Middle frontal gyrus (tissue), 1 donor: Measurements from ENCODE around the gene SLX1A.
"Not testable (repeated sequence)": the region's sequence is repeated elsewhere in the genome, so short reads cannot be mapped to it uniquely, and the experiment has no call there.

ENCODE experiments used
- DNase-seq: peaks from one replicate; pipeline ENCODE4 v3.0.0-alpha.2; 2015; ENCODE audit warnings: low spot score; ENCODE audit errors: extremely low spot score

The SLX1A gene

DNA sequence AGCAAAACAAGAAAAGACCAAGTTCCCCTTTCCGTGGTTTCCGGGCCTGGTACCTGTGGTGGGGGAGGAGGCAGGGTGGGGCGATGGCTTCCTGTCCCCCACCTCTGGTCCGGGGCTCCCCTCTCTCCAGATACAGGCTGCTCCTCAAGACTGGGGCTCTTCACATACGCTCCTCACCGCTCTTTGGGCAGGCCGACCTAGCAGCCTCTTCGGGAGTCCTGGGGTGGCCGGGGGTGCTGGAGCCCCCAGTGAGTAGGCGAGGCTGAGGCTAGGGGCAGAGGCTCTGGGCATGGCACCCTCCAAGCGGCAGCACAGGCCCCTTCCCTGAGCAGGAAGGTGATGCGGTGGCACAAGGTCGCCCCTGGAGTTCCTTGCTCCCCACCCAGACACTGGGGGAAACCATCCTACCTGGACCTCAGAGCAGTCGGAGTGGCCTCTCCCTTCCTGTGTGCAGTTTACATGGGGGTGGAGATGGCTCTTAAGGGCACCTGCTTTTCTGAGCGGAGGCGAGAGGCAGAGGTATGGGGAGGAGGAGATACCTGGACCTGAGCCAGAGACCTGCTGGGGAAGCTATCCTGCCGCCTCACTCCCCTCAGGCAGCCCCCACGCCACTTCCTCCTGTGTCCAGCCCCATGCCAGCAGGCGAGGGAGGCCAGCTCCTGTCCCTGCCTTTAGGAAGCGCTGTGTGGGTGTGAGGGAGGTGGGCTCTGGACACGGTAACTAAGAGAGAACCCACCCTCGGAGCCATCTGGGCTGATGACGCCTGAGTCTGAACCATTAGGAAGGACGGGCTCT, 9.4 kb upstream of the SLX1A start:
- DNase-seq: no peak

DNA sequence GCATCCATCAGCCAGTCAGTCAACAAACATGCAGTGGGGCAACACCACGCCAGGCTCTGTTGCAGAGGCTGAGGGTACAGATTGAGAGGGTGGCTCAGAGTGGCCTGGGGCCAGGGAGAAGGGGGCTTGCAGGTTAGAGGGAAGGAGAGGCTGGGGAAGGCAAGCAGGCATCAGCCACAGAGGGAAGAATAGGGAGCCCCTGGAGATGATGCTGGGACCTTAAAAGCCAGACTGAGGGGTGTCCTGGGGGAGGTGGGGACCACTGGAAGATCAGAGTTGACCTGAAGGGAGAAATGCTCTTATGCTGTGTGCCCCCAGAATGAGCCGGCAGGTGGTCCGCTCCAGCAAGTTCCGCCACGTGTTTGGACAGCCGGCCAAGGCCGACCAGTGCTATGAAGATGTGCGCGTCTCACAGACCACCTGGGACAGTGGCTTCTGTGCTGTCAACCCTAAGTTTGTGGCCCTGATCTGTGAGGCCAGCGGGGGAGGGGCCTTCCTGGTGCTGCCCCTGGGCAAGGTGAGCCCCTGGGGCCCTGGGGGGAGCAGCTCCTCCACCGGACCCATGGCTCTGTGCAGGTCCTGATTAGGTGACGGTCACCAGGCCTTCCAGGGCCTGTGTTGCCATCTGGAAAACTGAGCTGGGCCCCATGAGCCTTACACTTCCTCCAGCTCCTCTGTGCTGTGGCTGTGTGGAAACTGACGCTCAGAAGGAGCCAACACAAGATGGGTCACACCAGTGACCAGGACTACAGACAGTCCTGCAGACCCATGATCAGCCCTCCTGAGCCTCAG, 8.6 kb upstream of the SLX1A start:
- no peak for DNase-seq

DNA sequence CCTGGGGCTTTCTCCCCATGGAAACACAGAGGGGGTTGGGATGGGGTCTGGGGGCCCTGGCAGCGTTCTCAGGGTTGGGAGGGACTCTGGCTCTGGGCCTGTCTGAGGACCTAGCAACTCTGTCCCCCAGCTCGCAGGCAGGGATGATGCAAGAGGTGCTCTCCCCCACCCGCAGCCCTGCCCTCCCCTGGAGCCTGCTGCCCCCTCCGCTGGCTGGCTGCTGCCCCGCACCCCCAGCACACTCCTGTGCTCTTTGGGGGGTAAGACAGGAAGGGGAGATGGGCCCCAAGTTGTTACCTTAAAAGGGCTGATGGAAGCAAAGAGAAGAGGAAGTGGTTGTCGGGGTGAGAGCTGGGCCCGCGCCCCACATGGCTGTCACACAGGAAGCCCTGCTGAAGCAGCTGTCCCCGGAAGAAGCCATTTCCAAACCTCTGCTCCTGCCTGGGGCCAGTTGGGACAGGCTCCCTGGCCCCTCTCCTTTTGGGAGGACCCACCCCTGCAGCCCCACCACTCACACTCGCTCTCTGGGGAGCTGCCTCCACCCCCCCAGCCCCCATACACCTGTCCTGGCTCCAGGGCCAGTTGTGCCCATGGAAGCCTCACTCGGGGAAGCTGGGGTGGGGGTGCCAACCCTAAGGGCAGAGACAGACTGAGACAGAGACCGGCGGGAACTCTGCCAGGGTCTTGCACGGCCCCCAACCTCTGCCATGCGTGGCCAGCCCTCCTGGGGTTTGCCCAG, 7.8 kb upstream of the SLX1A start:
- DNase-seq: no peak

DNA sequence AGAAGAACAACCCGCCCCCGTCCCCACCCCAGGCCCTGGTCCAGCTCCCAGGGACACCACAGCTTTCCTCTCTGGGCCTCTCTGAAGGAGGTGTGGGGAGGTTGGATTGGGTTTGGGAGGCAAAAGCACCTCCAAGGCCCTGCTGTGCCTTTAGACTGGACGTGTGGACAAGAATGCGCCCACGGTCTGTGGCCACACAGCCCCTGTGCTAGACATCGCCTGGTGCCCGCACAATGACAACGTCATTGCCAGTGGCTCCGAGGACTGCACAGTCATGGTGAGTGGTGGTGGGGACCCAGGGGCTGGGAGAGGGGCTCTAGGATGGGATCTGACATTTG, 7.3 kb upstream of the SLX1A start:
- DNase-seq: no peak

DNA sequence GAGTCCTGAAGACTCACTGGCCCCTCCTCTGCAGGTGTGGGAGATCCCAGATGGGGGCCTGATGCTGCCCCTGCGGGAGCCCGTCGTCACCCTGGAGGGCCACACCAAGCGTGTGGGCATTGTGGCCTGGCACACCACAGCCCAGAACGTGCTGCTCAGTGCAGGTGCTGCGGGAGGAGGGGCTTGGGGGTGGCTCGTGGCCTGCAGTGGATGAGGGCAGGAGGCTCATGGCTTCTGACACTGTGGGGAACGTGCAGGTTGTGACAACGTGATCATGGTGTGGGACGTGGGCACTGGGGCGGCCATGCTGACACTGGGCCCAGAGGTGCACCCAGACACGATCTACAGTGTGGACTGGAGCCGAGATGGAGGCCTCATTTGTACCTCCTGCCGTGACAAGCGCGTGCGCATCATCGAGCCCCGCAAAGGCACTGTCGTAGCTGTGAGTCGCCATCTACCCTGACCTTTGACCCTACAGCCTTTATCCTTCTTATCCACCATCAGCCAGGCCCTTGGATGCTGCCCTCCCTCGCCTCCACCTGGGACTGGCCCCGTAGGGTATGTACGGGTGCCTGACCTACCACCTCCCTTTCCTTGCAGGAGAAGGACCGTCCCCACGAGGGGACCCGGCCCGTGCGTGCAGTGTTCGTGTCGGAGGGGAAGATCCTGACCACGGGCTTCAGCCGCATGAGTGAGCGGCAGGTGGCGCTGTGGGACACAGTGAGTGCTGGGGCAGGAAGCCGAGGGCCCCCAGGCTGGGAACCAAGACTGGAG, 6.7 kb upstream of the SLX1A start:
- no peak for DNase-seq

DNA sequence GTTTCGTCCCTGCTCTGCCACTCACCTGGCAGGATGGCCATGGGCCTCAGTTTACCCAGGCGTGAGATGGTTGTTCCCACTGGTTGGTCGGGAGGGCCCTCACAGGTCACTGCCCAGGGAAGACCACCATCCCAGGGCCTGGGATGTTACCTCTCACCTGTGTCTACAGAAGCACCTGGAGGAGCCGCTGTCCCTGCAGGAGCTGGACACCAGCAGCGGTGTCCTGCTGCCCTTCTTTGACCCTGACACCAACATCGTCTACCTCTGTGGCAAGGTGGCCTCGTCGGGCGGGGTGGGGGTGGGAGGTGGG, 6.2 kb upstream of the SLX1A start:
- DNase-seq: no peak

DNA sequence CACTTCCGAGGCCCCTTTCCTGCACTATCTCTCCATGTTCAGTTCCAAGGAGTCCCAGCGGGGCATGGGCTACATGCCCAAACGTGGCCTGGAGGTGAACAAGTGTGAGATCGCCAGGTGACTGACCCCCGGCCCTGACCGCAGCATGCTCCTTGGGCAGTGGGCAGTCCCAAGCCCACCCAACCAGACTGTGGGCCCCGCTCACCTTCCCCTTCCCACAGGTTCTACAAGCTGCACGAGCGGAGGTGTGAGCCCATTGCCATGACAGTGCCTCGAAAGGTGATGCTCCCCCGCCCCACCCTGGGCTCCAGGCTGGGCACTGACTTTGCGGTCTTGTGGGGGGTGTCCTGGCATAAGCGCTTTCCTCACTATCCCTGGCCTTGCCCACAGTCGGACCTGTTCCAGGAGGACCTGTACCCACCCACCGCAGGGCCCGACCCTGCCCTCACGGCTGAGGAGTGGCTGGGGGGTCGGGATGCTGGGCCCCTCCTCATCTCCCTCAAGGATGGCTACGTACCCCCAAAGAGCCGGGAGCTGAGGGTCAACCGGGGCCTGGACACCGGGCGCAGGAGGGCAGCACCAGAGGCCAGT, 5.6 kb upstream of the SLX1A start:
- DNase-seq: no peak

DNA sequence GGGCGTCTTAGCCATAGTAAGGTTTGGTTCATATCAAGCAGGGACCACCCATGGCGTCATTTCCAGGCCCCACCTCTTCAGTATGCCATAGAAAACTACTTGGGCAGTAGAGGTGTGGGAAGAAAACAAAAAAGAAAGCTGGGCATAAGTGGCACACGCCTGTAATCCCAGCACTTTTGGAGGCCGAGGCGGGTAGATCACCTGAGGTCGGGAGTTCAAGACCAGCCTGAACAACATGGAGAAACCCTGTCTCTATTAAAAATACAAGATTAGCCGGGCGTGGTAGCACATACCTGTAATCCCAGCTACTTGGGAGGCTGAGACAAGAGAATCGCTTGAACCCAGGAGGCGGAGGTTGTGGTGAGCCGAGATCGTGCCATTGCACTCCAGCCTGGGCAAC, 2.5 kb upstream of the SLX1A start:
- not testable (repeated sequence) for DNase-seq

DNA sequence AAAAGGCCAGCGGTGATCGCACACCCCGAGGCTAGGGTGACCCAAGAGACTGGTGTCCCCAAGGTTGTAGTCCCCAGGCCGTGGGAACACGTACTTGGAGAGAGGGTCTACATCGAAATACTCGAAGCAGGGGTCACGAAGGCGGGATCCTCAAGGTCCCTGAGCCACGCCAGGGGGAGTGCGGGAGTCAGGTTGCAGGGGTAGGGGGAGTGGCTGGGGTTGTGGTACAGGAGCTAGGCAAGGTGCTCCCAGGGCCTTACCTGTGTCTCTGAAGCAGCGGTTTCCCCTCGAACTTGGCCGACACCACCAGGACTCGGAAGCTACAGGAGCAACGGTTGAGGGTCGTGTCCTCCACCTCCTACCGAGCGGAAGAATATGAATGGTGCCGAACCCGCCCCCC, 577 bp upstream of the SLX1A start:
- not testable (repeated sequence) for DNase-seq

DNA sequence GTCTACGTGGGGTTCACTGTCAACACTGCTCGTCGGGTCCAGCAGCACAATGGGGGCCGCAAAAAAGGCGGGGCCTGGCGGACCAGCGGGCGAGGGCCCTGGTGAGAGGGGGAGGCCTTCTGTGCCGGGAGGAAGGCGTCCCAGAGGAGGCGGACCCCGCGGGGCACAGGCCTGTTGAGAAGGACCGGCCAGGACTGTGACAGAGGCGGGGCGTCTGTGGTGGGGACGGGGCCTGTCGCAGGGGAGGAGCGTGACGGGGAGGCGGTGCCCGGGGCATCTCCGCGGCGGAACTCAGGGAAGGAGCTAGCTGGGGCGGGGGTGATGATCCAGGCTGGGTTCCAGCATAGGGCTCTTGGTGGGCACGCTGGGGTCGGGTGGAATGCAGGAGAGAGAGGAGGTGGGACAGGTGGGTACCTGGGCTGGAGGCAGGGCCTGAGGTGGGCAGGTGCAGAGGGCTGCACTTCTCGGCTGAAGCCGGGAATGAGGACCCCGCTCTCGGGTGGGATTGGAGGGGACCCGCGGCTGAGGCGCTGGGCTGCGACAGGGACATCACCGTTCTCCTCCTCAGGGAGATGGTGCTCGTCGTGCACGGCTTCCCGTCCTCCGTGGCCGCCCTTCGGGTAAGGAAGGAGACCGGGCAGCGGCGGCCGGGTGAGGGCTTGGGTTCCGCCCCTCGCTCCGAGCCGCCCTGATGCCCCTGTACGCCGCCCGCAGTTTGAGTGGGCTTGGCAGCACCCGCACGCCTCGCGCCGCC, 674 bp downstream of the SLX1A start:
- DNase-seq: not testable (repeated sequence)

DNA sequence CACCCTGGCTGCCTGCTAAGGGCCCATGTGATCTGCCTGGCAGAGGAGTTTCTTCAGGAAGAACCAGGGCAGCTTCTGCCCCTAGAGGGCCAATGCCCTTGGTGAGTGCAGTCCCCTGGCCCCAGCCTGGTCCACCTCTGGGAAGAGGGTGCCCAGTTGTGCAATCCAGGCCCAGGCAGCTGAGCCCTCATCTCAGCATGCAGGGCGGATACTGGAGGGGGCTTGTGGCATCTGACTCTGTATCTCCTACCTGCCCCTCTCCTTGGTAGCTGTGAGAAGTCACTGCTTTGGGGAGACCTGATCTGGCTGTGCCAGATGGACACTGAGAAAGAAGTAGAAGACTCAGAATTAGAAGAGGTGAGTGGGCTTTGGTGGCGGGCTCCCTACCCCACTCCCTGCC, 3.3 kb downstream of the SLX1A start:
- not testable (repeated sequence) for DNase-seq

DNA sequence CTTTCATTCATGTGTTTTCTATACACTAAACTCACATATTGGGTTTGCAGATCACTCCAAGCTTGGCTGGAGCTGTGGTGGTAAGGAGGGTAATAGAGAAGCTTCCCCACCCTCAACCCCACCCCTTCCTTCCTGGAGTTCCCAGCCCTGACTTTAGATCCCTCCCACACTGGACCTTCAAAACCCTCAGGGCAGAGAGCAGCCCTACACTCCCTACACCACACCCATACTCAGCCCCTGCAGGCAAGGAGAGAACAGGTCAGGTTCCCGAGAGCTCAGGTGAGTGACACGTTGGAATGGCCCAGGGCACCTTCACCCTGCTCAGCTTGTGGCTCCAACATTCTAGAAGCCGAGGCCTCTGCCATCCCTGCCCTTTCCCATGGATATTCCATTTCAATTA, 5.4 kb downstream of the SLX1A start, which contains the start of gene SULT1A3:
Gene SULT1A3, plus strand, starts transcription at position 207 of the 400 bp plus-strand sequence. CDS start 1,474 bp downstream, outside the sequence.
- DNase-seq: not testable (repeated sequence)

DNA sequence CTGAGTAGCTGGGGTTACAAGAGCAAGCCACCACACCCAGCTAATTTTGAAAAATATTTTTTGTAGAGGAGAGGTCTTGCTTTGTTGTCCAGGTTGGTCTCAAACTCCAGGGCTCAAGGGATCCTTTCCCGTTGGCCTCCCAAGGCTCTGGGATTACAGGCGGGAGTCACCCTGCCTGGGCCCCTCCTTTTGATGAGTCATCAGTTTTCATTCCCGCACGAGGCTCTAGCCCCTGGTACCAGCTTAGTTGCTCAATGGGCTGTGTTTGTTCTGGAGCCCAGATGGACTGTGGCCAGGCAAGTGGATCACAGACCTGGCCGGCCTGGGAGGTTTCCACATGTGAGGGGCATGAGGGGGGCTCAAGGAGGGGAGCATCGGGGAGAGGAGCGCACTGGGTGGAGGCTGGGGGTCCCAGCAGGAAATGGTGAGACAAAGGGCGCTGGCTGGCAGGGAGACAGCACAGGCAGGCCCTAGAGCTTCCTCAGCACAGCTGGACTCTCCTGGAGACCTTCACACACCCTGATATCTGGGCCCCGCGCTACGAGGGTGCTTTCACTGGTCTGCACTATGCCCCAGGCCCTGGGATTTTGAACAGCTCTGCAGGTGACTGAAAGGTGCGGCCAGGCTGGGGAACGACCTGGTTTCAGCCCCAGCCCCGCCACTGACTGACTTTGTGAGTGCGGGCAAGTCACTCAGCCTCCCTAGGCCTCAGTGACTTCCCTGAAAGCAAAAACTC, 6.1 kb downstream of the SLX1A start:
- not testable (repeated sequence) for DNase-seq

DNA sequence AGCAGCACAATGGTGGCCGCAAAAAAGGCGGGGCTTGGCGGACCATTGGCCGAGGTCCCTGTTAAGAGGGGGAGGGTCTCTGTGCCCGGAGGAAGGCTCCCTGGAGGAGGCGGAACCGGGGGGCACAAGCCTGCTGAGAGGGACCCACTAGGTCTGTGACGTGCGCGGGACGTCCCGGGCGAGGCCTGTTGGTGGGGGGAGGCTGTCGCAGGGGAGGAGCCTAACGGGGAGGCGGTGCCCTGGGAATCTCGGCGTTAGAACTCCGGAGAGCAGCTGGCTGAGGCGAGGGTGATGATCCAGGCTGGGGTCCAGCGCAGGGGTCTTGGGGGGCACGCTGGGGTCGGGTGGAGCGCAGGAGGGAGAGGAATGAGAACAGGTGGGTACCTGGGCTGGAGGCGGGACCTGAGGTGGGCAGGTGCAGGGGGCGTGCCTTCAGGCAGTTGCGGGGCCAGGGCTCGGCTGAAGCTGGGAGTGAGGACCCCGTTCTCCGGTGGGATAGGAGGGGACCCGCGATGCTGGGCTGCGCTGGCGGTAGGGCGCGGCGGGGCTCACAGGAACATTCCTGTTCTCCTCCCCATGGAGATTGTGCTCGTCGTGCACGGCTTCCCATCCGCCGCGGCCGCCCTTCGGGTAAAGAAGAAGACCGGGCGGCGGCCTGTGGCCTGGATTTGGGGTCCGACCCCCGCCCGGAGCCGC, 12.0 kb downstream of the SLX1A start:
- not testable (repeated sequence) for DNase-seq

DNA sequence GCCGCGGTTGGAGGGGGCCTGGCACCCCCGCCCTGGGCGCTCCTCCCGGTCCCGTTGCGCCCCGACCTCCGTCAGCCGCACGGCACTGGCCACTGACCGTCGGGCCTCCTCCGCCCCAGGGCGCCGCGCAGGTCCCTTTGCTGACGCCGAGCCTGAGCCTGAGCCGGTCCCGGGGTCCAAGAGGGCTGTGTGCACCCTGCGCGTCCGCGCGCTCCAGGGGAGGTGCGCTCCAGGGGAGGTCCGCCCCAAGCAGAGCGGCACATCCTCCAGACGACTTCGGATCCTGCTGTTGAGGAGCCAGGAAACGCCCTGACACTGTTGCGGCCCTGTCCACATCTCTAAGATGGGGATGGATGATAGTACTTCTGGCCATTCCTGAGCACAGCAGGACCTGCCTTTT, 12.6 kb downstream of the SLX1A start:
- not testable (repeated sequence) for DNase-seq

DNA sequence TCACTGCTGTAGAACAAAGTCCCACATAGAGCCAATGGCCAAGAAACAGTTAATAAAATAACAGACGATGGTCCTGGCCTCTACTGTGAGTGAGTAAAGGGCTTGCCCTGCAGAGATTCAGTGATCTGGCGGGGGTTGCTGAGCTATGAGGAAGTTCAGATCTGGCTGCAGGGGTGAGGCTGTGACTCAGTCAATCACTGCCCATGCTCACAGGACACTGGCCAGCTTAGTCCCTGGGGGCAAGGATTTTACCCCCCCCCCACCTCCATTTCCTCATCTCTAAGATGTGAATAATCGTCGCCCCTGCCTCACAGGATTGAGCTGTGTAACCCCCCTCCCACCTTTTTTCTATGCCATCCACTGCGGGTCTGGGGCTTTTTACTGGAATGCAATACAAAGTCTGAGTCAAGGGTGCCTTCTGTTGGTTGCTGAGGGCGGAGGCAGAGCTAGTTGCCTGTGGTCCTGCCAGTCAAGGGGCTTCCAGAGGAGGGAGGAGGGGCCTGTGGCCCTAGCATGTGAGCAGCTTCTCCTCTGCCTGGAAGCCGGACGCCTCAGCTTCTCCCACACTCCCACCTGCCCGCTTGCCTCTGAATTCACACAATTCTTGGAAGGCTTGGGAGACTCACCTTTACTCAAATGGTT, 13.5 kb downstream of the SLX1A start:
- not testable (repeated sequence) for DNase-seq

DNA sequence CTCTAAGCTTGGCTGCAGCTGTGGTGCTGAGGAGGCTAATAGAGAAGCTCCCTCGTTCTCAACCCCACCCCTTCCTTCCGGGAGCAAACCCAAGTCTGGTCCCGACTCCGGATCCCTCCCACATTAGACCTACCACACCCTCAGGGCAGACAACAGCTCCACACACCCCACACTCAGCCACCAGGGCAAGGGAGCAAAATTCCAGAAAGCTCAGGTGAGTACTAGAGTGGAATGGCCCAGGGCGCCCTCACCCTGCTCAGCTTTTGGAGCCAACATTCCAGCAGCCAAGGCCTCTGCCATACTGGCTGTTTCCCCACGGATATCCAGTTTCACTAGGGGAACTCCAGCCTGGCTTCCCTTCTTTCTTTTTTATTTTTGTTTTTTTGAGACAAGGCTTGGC, 15.4 kb downstream of the SLX1A start:
- not testable (repeated sequence) for DNase-seq

DNA sequence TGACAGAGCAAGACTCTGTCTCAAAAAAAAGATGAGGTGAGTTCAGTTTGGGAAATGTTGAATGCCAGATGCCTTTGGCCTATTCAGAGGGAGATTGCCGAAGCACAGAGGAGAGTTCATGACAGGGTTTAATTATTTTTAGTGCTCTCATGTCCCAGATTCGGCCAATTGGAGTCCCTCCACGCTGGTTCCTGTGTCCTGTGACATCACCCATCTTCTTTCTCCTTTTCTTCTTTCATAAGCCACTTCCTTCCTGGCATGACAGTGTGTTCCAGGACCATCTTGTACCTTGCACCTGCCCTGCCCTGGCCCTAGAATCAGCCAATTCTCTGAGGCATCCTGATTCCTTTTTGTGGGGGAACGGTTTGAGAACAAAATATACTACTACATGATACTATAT, 17.7 kb downstream of the SLX1A start:
- DNase-seq: not testable (repeated sequence)
